ENCODE results near the gene CDC20. TPM values are rescaled to one million over a fixed set of nuclear protein-coding genes. Genes with fewer than 3 reads are reported as not detected.

Gene CDC20
- total and polyA plus RNA-seq, 7 donors, result 0.25 to 1.9 (median 1.1) TPM; not detected in 2

GRCh38 chr1:43325381-43325780 lies 33.4 kb upstream of the CDC20 start:
- ATAC-seq (no peak), DNase-seq (no peak)
- intact Hi-C loops (cut with DNase I), result no loop called here
- Histone ChIP-seq H3K4me3 (no peak overlapping the region), H3K27ac (no peak overlapping the region), H3K4me1 (no peaks in the 10 kb centered on the region), H3K9me3 (no peaks in the 10 kb centered on the region), H3K27me3 (ENCODE audit: insufficient read depth in 3 of 3, low read length in 2 of 3) (no peaks in the 10 kb centered on the region), H3K36me3 (ENCODE audit: insufficient read depth in 1 of 2, low read depth in 1 of 2) (no peaks in the 10 kb centered on the region)
- no peak for TF ChIP-seq CTCF (IDR thresholded peaks at IDR 0.05)

- 91 to 95% (median 95%) methylated on average over 1 of the region's 1 CpG for WGBS, 3 donors
- no peak overlapping the region for H3K4me3 ChIP-seq
- no peak for DNase-seq
- H3K27me3 ChIP-seq (ENCODE audit: insufficient read depth in 3 of 3, low read length in 2 of 3), result no peaks in the 10 kb centered on the region
- ATAC-seq, result no peak
- intact Hi-C loops (cut with DNase I), result no loop called here
- no peak for TF ChIP-seq CTCF (IDR thresholded peaks at IDR 0.05)
- no peaks in the 10 kb centered on the region for H3K9me3 ChIP-seq
- no peaks in the 10 kb centered on the region for H3K36me3 ChIP-seq (ENCODE audit: insufficient read depth in 1 of 2, low read depth in 1 of 2)
- H3K4me1 ChIP-seq, result no peaks in the 10 kb centered on the region
- no peak overlapping the region for H3K27ac ChIP-seq
These were observed 31.1 kb upstream of the CDC20 start for GRCh38 chr1:43327549-43328292.

GRCh38 chr1:43329995-43330751 lies 28.6 kb upstream of the CDC20 start:
- Histone ChIP-seq H3K4me1 (no peaks in the 10 kb centered on the region), H3K9me3 (no peaks in the 10 kb centered on the region), H3K27me3 (ENCODE audit: insufficient read depth in 3 of 3, low read length in 2 of 3) (no peaks in the 10 kb centered on the region), H3K27ac (no peak overlapping the region), H3K4me3 (no peak overlapping the region), H3K36me3 (ENCODE audit: insufficient read depth in 1 of 2, low read depth in 1 of 2) (no peaks in the 10 kb centered on the region)
- 48% methylated on average over 5 to 6 of the region's 6 CpGs for WGBS, 3 donors
- ATAC-seq (peak in 3 of 4 donors; percentile 39 to 75 (median 51)), DNase-seq (peak; percentile 63 to 64)
- intact Hi-C loops (cut with DNase I), result no loop called here
- no peak for TF ChIP-seq CTCF (IDR thresholded peaks at IDR 0.05)

- intact Hi-C loops (cut with DNase I), result no loop called here
- 90 to 95% (median 91%) methylated on average over 5 of the region's 5 CpGs for whole genome bisulfite sequencing, 3 donors
These were observed 27.1 kb upstream of the CDC20 start for GRCh38 chr1:43331688-43332087.

More at GRCh38 chr1:43331688-43332087, 27.1 kb upstream of the CDC20 start:
- Histone ChIP-seq H3K4me1 (no peaks in the 10 kb centered on the region), H3K4me3 (no peak overlapping the region), H3K27me3 (ENCODE audit: insufficient read depth in 3 of 3, low read length in 2 of 3) (no peaks in the 10 kb centered on the region), H3K9me3 (no peaks in the 10 kb centered on the region), H3K36me3 (ENCODE audit: insufficient read depth in 1 of 2, low read depth in 1 of 2) (no peaks in the 10 kb centered on the region), H3K27ac (no peak overlapping the region)
- TF ChIP-seq CTCF (IDR thresholded peaks at IDR 0.05), result no peak
- ATAC-seq (no peak), DNase-seq (no peak)
